ENCODE data around the gene TAS1R3.

DNA sequence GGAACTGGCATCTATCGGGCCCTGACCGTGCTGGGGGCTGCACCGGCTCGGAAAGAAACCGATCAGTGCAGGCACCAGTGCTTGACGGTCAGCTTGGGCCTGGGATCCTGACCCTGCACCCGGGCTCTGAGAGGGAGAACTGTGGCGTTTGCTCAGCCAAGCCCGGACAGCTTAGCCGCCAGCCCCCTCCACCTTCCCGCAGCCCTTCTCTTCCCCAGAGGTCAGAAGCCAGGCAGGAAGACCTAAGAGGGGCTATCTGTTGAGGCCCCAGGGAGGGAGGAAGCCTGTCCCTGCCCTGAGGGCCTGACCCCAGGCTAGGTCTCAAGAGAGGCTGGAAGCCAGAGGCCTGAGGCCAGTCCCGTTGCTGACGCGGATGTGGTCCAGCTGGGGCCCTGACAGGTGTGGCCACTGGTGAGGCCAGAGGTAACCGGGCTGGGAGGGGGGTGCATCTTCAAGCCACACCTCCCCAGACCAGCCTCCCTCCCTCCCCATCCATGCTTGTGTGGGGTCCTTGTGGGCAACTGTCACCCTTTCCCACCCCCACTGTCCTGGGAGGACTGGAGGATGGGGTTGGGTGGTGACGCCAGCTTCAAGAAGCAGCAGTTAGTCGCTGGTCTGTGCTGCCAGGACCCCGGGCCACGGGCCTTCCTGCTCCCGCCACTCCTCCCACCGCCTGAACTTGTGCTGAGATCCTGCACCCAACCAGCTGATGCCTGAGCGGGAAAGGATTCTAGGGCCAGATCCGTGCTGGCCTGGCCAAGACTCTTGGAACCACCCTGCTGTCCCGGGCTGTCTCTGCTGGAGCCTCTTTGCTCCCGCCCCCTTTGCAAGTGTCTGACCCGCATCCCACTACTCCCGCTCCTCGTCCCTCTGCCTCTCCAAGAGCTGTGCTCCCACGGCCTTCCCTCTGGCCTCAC lies 20.7 kb downstream of the TAS1R3 start:
- TF ChIP-seq, protein P1, sequence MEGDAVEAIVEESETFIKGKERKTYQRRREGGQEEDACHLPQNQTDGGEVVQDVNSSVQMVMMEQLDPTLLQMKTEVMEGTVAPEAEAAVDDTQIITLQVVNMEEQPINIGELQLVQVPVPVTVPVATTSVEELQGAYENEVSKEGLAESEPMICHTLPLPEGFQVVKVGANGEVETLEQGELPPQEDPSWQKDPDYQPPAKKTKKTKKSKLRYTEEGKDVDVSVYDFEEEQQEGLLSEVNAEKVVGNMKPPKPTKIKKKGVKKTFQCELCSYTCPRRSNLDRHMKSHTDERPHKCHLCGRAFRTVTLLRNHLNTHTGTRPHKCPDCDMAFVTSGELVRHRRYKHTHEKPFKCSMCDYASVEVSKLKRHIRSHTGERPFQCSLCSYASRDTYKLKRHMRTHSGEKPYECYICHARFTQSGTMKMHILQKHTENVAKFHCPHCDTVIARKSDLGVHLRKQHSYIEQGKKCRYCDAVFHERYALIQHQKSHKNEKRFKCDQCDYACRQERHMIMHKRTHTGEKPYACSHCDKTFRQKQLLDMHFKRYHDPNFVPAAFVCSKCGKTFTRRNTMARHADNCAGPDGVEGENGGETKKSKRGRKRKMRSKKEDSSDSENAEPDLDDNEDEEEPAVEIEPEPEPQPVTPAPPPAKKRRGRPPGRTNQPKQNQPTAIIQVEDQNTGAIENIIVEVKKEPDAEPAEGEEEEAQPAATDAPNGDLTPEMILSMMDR (IDR thresholded peaks at IDR 0.05; ENCODE audit: insufficient read depth, low read depth, low read length), result no peak
- no peak for TF ChIP-seq EZH2 (IDR thresholded peaks at IDR 0.05; ENCODE audit: insufficient read depth, low read length)

All from astrocyte (in vitro differentiated cells and primary cell).